ENCODE measurements around the gene TICAM2.

TICAM2 gene

DNA sequence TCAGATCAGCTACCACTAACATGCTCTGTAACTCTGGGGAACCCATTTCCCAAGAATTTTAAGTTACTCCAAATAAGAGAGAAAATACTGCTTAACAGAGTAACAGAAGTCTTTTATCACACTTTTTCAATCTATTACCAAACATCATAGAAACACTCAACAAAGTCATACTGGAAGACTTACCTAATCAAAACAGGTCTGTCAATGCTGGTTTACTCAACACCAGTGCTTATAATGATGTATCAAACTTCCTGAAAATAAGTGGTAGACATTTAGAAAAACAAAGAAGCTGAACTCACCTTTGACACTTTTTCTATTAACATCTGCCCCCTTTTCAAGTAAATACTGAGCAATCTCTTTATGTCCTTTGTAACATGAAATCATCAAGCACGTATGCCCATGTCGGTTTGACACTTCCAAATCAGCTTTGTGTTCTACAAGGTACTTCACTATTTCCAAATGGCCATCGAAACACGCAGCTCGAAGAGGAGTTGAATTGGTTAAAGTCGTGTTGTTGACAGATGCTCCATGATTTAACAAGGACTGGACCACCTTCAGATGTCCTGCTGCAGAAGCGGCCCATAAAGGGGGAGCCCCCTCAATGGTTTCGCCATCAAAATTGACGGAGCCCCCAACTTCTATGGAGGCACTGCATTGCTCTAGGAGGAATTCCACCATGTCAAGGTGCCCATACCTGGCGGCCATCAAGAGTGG is 59.5 kb downstream of the TICAM2 start:
- Histone ChIP-seq H2AFZ (ENCODE audit: low read depth, low read length) (no peak overlapping the region), H3K4me2 (ENCODE audit: insufficient read depth, low read length) (peak overlapping the region; percentile 85), H3K9me3 (ENCODE audit: insufficient read depth, low read length, severe bottlenecking) (peaks cover 16% of the 10 kb centered on the region), H3K27me3 (ENCODE audit: insufficient read depth, low read length, poor library complexity) (no peaks in the 10 kb centered on the region), H3K9ac (ENCODE audit: low read depth, low read length) (peak overlapping the region; percentile 96), H3K79me2 (ENCODE audit: insufficient read depth, low read length) (peaks cover 68% of the 10 kb centered on the region), H3K36me3 (ENCODE audit: insufficient read depth, low read length) (peaks cover 57% of the 10 kb centered on the region), H4K20me1 (ENCODE audit: insufficient read depth, low read length) (peaks cover 56% of the 10 kb centered on the region), H3K27ac (ENCODE audit: low read length) (peak overlapping the region; percentile 86), H3K4me1 (ENCODE audit: insufficient read depth, low read length) (peaks cover 63% of the 10 kb centered on the region), H3K4me3 (ENCODE audit: low read depth in 1 of 2, low read length in 2 of 2) (peak overlapping the region; percentile 84 to 87)
- DNase-seq (no peak), ATAC-seq (ENCODE audit: insufficient read depth, low read depth) (no peak)
- no peak for TF ChIP-seq EZH2 (IDR thresholded peaks at IDR 0.05; ENCODE audit: borderline replicate concordance, low read depth, low read length, severe bottlenecking)
- TF ChIP-seq, protein P1, sequence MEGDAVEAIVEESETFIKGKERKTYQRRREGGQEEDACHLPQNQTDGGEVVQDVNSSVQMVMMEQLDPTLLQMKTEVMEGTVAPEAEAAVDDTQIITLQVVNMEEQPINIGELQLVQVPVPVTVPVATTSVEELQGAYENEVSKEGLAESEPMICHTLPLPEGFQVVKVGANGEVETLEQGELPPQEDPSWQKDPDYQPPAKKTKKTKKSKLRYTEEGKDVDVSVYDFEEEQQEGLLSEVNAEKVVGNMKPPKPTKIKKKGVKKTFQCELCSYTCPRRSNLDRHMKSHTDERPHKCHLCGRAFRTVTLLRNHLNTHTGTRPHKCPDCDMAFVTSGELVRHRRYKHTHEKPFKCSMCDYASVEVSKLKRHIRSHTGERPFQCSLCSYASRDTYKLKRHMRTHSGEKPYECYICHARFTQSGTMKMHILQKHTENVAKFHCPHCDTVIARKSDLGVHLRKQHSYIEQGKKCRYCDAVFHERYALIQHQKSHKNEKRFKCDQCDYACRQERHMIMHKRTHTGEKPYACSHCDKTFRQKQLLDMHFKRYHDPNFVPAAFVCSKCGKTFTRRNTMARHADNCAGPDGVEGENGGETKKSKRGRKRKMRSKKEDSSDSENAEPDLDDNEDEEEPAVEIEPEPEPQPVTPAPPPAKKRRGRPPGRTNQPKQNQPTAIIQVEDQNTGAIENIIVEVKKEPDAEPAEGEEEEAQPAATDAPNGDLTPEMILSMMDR (IDR thresholded peaks at IDR 0.05; ENCODE audit: borderline replicate concordance, extremely low read depth, low read length, poor library complexity, severe bottlenecking): no peak

DNA sequence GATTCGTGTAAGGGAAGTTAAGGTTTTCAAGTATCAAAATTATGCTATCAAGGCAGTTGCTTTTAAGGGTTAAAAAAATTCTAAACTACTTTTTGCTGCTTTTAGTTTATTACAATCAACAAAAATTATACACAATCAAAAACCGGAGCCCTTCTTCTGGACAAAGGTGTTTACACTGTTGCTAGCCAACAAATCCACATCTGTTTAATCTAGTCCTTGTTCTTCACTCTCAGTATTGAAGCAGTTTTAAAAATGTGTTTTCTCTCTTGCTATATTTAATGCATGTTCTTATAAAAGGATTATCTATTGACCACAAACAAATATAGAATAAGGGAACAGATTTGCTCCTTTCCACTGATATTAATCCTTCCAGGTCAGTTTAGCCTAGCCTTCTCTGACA is 60.2 kb downstream of the TICAM2 start:
- peak overlapping the region; percentile 96 for H3K9ac ChIP-seq (ENCODE audit: low read depth, low read length)
- TF ChIP-seq, protein P1 (IDR thresholded peaks at IDR 0.05; ENCODE audit: borderline replicate concordance, extremely low read depth, low read length, poor library complexity, severe bottlenecking): no peak
- no peak for TF ChIP-seq EZH2 (IDR thresholded peaks at IDR 0.05; ENCODE audit: borderline replicate concordance, low read depth, low read length, severe bottlenecking)
- peaks cover 16% of the 10 kb centered on the region for H3K9me3 ChIP-seq (ENCODE audit: insufficient read depth, low read length, severe bottlenecking)
- no peak overlapping the region; the same call in 1 of the 2 replicates for H3K27ac ChIP-seq (ENCODE audit: low read length)
- peaks cover 60% of the 10 kb centered on the region for H3K36me3 ChIP-seq (ENCODE audit: insufficient read depth, low read length)
- H3K79me2 ChIP-seq (ENCODE audit: insufficient read depth, low read length): peaks cover 75% of the 10 kb centered on the region
- peak overlapping the region; percentile 85 for H3K4me2 ChIP-seq (ENCODE audit: insufficient read depth, low read length)
- ATAC-seq (ENCODE audit: insufficient read depth, low read depth) (no peak), DNase-seq (no peak)
- H2AFZ ChIP-seq (ENCODE audit: low read depth, low read length): no peak overlapping the region
- no peaks in the 10 kb centered on the region for H3K27me3 ChIP-seq (ENCODE audit: insufficient read depth, low read length, poor library complexity)
- peaks cover 59% of the 10 kb centered on the region for H4K20me1 ChIP-seq (ENCODE audit: insufficient read depth, low read length)
- peak overlapping the region; percentile 84 to 87; a peak in 3 of 4 replicates for H3K4me3 ChIP-seq (ENCODE audit: low read depth in 1 of 2, low read length in 2 of 2)
- H3K4me1 ChIP-seq (ENCODE audit: insufficient read depth, low read length): peaks cover 66% of the 10 kb centered on the region

- H3K27me3 ChIP-seq (ENCODE audit: insufficient read depth, low read length, poor library complexity): no peaks in the 10 kb centered on the region
- peaks cover 80% of the 10 kb centered on the region for H3K79me2 ChIP-seq (ENCODE audit: insufficient read depth, low read length)
- peak overlapping the region; percentile 84 to 87; a peak in 3 of 4 replicates for H3K4me3 ChIP-seq (ENCODE audit: low read depth in 1 of 2, low read length in 2 of 2)
- H3K27ac ChIP-seq (ENCODE audit: low read length): no peak overlapping the region
- DNase-seq (no peak), ATAC-seq (ENCODE audit: insufficient read depth, low read depth) (no peak)
- TF ChIP-seq EZH2 (IDR thresholded peaks at IDR 0.05; ENCODE audit: borderline replicate concordance, low read depth, low read length, severe bottlenecking): no peak
- TF ChIP-seq, protein P1 (IDR thresholded peaks at IDR 0.05; ENCODE audit: borderline replicate concordance, extremely low read depth, low read length, poor library complexity, severe bottlenecking): no peak
- H3K36me3 ChIP-seq (ENCODE audit: insufficient read depth, low read length): peaks cover 65% of the 10 kb centered on the region
- peak overlapping the region; percentile 96 for H3K9ac ChIP-seq (ENCODE audit: low read depth, low read length)
- peaks cover 16% of the 10 kb centered on the region for H3K9me3 ChIP-seq (ENCODE audit: insufficient read depth, low read length, severe bottlenecking)
- H3K4me2 ChIP-seq (ENCODE audit: insufficient read depth, low read length): peak overlapping the region; percentile 85
- peaks cover 64% of the 10 kb centered on the region for H4K20me1 ChIP-seq (ENCODE audit: insufficient read depth, low read length)
- H3K4me1 ChIP-seq (ENCODE audit: insufficient read depth, low read length): peaks cover 71% of the 10 kb centered on the region
- H2AFZ ChIP-seq (ENCODE audit: low read depth, low read length): no peak overlapping the region
Measured at GRCh38 chr5:115541611-115542010, 60.7 kb downstream of the TICAM2 start.

Data from DND-41 (cell line).